Gastroesophageal sphincter (tissue), 3 donors: Measurements from ENCODE around the gene ACOT2.
"Not testable (repeated sequence)": the region's sequence is repeated elsewhere in the genome, so short reads cannot be mapped to it uniquely, and the experiment has no call there.

Experiments used
- CTCF ChIP-seq, 4 experiments: fragments of 200-600 bp in 2 of 4; fragments of 450-650 bp in 2 of 4; sonication (generic) in 1 of 4; IDR thresholded peaks; one replicate each; pipeline ENCODE4 v1.5.1; 2017 to 2019; ENCODE audit warnings: antibody characterized with exemption in 4 of 4, mild to moderate bottlenecking in 2 of 4, moderate library complexity in 2 of 4
- POLR2AphosphoS5 ChIP-seq: sonication (generic); formaldehyde crosslinking; IDR thresholded peaks from one replicate; pipeline ENCODE4 v1.6.1; 2017; ENCODE audit warnings: antibody characterized with exemption

DNA sequence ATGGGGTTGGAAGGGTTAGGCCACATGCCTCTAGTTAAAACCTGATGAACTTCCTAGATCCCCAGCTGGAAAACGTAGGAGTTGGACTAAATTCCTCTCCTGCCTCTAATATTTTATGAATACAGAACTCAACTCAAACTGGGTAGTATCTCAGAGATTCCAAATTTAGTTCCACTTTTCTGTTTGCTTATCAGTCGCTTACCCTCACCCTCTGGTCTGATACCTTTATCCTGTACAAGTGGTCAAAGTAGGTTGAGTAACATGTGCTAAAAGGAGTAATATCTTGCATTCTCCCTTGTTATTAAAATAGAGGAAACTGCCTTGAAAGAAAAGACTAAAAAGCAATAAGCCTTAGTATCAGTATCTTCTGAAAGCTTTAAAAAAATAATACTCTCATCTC, 11.8 kb upstream of the ACOT2 start:
- TF ChIP-seq CTCF (IDR thresholded peaks at IDR 0.05); POLR2AphosphoS5: not testable (repeated sequence)
